Stimulated activated CD4-positive, alpha-beta T cell treated with anti-CD3 and anti-CD28 coated beads, Interleukin-2, amount 100 ng/mL, for 24 hours (primary cell): ENCODE measurements around the gene ARMC8.

Source experiments
- DNase-seq, 2 donors: peaks; one replicate each; pipeline ENCODE4 v3.0.0-alpha.2; 2020

The ARMC8 gene

DNA sequence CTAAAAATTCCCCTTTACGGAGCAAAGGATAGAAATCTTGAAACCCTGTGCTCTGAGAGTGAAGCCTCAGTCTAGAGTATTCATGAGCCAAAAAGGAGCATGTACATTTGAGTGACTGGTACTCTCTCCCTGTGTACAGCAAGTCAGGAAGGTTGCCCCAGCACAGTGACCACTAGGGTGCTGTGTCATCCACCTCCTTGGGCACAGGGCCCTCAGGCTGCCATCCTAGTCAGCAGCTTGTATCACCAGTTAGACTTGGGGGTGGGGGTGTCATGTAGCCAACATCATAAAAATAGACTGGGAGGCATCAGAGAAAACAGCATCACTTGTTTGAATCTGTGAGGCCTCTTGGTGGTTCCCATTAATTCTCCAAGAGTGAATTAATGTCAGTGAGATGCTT lies 130.6 kb downstream of the ARMC8 start:
- DNase-seq: no peak

GRCh38 chr3:138323971-138324370 lies 136.9 kb downstream of the ARMC8 start:
- no peak for DNase-seq

GRCh38 chr3:138325990-138326389 lies 138.9 kb downstream of the ARMC8 start:
- no peak for DNase-seq

GRCh38 chr3:138326866-138327595 lies 139.9 kb downstream of the ARMC8 start:
- no peak for DNase-seq

DNA sequence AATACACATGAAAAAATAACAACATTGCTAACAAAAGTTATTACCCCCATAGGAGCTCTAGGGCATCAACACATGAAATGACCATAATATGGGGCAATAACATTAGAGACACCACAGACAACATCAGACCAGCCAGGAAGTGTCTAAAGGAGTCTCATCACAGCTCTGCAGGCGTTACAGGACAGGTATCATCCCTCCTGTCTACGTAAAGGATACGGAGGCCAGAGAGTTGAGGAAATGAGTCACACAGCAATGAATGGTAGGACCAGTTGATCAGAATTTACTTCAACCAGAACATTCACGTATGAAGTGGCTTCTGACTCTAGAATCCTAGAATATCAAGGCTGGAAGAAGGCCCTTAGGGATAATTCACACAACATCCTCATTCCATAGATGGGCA lies 140.7 kb downstream of the ARMC8 start:
- DNase-seq: no peak

GRCh38 chr3:138328341-138328740 lies 141.2 kb downstream of the ARMC8 start:
- DNase-seq: no peak

DNA sequence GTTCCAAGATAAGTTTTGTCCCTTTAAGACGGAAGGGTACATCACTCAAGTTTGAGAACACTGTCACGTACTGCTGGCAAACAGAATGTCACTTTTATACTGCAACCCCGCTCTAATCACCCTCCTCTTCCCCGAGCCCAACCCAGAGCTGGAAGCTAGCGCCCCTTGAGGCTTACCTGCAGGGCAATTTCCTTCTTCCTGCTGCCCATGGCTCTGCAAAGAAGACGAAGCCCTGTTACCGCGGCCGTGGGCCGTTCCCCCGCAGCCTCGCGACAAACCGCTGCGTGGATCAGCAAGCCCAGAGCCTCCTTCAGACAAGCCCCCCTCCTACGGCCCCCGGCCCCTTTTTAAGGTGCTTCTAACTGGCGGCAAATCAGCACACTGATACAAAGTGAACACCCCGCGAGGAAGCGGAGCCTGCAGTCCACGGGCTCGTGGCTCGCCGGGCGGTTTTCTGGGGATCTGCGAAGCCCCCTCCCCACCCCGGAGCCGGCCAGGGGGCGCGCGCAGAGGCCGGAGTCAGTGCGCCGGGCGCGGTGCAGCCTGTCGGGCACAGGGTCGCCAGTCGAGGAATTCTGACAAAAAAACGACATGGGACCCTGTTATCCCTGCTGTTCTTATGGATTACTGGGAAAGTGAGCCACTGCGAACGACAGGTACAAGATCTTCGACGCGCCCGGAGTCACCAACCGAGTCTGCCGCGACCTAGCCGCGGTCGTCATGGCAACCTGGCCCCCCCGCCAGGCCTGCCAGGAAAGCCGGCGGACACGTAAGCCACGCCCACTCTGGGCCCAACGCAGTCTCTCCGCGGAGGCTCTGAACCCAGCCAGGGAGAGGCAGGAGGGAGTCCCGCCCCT lies 142.3 kb downstream of the ARMC8 start, which contains the start of gene NME9:
NME9 (minus strand) TSS at position 725 of the 857 bp plus-strand sequence; CDS start at position 209, 516 bp downstream.
- peak; percentile 87 to 90 for DNase-seq

GRCh38 chr3:138329984-138330293 lies 142.8 kb downstream of the ARMC8 start:
- no peak for DNase-seq

- DNase-seq: no peak
These were observed 144.2 kb downstream of the ARMC8 start for GRCh38 chr3:138331143-138331894.

- DNase-seq: no peak
These were observed 145.5 kb downstream of the ARMC8 start for GRCh38 chr3:138332472-138333073.

DNA sequence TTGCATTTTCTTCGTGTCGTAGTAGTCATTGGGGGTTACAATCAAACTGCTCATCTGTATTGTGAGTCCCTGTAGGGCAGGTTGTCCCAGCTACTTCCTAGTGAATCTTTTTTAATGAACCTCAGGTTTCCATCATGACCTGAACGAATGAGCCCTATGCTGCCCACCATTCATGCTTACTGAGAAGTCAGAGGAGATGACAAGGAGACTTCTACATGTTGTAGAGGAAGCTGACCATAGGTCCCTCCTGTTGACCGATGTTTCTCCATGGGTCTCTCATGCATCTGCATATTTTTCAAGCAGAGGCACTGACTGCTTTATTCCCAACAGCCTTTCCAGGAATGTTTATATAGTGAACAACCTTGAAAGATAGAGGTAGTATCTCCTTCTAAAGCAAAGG lies 147.5 kb downstream of the ARMC8 start:
- no peak for DNase-seq

GRCh38 chr3:138336454-138336999 lies 149.4 kb downstream of the ARMC8 start:
- DNase-seq: no peak

- DNase-seq: no peak
These were observed 151.1 kb downstream of the ARMC8 start for GRCh38 chr3:138338244-138338643.

DNA sequence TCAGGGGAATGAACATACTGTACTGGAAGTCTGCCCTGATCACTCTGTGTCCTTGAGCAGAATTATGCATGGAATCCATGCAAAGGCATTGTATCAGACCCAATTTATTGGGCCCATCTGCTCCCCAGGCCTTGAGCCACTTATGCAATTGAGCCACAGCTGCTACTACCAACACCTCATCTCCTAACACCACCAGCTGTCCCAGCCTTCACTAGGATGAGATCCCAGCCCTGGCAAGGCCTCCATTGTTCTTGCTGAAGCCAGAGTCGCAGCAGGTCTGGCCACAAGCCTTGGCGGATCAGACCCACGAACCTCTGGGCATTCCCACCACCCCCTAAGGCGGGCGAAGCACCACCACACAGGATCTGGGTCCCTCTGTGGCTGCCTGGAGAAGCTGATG lies 151.7 kb downstream of the ARMC8 start:
- no peak for DNase-seq

- DNase-seq: no peak
These were observed 153.4 kb downstream of the ARMC8 start for GRCh38 chr3:138340511-138340910.

- no peak for DNase-seq
These were observed 157.7 kb downstream of the ARMC8 start for GRCh38 chr3:138344754-138345153.
